Osteocyte (in vitro differentiated cells): ENCODE measurements around the gene SIDT2. TPM values are rescaled to one million over a fixed set of nuclear protein-coding genes. Genes with fewer than 3 reads are reported as not detected.

Experiments used
- DNase-seq: peaks from one replicate; pipeline ENCODE4 v3.0.0; 2021; ENCODE audit warnings: mixed read lengths; ENCODE audit not compliant: unreplicated experiment; ENCODE audit errors: extremely low spot score
- H3K27ac Mint-ChIP-seq: one replicate; pipeline ENCODE4 v1.8.0; 2021; ENCODE audit warnings: mild to moderate bottlenecking, mixed read lengths; ENCODE audit not compliant: unreplicated experiment
- H3K27me3 Mint-ChIP-seq: one replicate; pipeline ENCODE4 v1.8.0; 2021; ENCODE audit warnings: mixed read lengths; ENCODE audit not compliant: unreplicated experiment
- H3K36me3 Mint-ChIP-seq: one replicate; pipeline ENCODE4 v1.8.0; 2021; ENCODE audit warnings: mixed read lengths; ENCODE audit not compliant: unreplicated experiment
- H3K4me1 Mint-ChIP-seq: one replicate; pipeline ENCODE4 v1.8.0; 2021; ENCODE audit warnings: mixed read lengths; ENCODE audit not compliant: unreplicated experiment
- H3K4me3 Mint-ChIP-seq: one replicate; pipeline ENCODE4 v1.8.0; 2021; ENCODE audit warnings: mild to moderate bottlenecking, moderate library complexity, mixed read lengths; ENCODE audit not compliant: unreplicated experiment
- H3K9me3 Mint-ChIP-seq: one replicate; pipeline ENCODE4 v1.8.0; 2021; ENCODE audit warnings: mixed read lengths; ENCODE audit not compliant: unreplicated experiment
- total RNA-seq: library from RNA; stranded (reverse); gene quantifications from 2 replicates; pipeline ENCODE4 v1.2.1, GENCODE V29; 2021
- TF ChIP-seq, protein P1 (sequence below): fragments of 200-600 bp; sonication (generic); IDR thresholded peaks from 2 replicates; pipeline ENCODE4 v1.5.0; 2021; ENCODE audit warnings: antibody characterized with exemption, mild to moderate bottlenecking, moderate library complexity

The SIDT2 gene
- total RNA-seq, 1 donor from 2014 or later: 67.3 TPM

GRCh38 chr11:117143390-117143789, 35.2 kb upstream of the SIDT2 start:
- Mint-ChIP-seq H3K27ac (peak overlapping the region; percentile 95), H3K27me3 (peaks cover 7% of the 10 kb centered on the region), H3K4me3 (peak overlapping the region; percentile 96), H3K36me3 (peaks cover 10% of the 10 kb centered on the region), H3K4me1 (peaks cover 31% of the 10 kb centered on the region), H3K9me3 (no peaks in the 10 kb centered on the region)
- TF ChIP-seq, protein P1, sequence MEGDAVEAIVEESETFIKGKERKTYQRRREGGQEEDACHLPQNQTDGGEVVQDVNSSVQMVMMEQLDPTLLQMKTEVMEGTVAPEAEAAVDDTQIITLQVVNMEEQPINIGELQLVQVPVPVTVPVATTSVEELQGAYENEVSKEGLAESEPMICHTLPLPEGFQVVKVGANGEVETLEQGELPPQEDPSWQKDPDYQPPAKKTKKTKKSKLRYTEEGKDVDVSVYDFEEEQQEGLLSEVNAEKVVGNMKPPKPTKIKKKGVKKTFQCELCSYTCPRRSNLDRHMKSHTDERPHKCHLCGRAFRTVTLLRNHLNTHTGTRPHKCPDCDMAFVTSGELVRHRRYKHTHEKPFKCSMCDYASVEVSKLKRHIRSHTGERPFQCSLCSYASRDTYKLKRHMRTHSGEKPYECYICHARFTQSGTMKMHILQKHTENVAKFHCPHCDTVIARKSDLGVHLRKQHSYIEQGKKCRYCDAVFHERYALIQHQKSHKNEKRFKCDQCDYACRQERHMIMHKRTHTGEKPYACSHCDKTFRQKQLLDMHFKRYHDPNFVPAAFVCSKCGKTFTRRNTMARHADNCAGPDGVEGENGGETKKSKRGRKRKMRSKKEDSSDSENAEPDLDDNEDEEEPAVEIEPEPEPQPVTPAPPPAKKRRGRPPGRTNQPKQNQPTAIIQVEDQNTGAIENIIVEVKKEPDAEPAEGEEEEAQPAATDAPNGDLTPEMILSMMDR: no peak
- no peak for DNase-seq

DNA sequence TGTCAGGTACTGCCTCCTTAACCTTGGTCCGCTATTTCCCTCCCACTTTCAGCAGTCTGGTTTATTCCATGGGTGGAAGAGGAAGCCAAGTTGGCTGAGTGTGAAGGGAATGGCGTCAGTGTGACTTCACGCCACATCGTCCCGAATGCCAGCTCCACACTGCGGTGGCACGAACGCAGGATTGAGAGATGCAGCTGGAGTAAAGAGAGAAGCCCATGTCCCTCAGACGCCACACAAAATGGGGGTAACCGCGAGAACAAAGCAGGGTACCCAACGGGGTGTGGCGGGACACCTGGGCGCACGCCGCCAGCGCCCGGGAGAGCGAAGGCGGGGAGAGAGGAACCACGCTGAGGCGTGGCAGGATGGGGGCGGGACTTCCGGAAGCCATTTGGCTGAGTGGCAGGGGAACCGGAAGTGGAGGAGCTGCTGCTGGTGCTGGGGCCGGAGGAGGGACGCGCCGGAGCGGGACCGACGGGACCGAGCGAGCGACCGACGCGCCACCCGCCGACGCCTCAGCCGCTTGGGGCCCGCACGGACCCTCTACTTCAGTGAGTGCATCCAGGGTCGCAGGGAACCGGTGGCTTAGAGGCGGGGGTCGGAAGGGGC, 34.6 kb upstream of the SIDT2 start, which contains the start of gene PAFAH1B2:
TSS of gene PAFAH1B2 (plus strand) at position 417 of the 606 bp plus-strand sequence. CDS start 8,161 bp downstream, outside the sequence.
- H3K27me3 Mint-ChIP-seq: peaks cover 7% of the 10 kb centered on the region
- peaks cover 32% of the 10 kb centered on the region for H3K4me1 Mint-ChIP-seq
- TF ChIP-seq, protein P1: no peak
- no peaks in the 10 kb centered on the region for H3K9me3 Mint-ChIP-seq
- H3K27ac Mint-ChIP-seq: peak within 1 kb of the TSS; percentile 95
- H3K36me3 Mint-ChIP-seq: peaks cover 10% of the 10 kb centered on the region
- peak; percentile 97 for DNase-seq
- peak within 1 kb of the TSS; percentile 96 for H3K4me3 Mint-ChIP-seq

DNA sequence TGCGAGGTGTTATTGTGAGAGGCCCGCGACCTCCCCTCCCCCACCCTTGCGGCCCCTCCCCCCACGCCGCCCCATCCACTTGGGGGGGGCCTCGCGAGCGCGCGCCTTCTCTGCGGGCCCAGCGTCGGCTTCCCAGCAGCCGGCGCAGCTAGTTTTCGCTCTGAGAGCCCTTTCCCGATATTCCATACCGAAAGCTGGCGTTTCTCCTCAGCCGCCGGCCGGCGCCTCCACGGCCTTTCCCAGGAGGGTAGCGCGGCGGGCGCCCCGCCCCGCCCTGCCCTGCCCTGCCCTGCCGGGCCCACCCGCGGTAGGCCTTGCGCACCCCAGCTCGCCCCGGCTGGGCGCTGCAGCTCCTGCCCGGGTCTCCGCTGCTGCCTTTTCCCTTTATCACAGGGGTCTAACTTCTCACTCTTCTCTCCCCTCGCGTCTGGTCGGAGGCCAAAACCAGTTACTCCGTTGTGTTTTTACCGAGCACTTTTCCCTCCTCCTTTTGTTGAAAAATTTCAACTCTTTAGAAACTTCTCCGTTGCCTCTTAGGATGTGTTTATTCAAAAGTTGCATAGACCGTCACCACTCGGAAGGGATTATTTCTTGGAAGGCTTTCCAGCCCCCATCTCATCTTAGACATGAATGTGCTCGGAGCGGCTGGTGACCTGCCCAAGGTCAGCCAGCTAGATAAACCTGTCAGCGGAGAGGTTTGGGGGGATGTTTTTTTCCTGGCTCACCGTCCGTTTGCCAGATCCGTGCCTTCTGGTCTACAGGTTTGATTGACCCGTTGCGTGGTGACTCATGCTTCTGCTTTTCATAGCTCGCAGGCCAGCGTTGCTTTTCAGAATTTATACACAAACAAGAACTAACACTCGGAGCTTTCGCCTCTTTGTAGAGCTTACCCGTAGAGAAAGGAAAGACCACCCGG, 33.8 kb upstream of the SIDT2 start:
- Mint-ChIP-seq H3K4me3 (peak overlapping the region; percentile 96), H3K27ac (peak overlapping the region; percentile 93), H3K4me1 (peaks cover 35% of the 10 kb centered on the region), H3K9me3 (no peaks in the 10 kb centered on the region), H3K36me3 (peaks cover 10% of the 10 kb centered on the region), H3K27me3 (peaks cover 5% of the 10 kb centered on the region)
- DNase-seq: no peak
- TF ChIP-seq, protein P1: no peak

DNA sequence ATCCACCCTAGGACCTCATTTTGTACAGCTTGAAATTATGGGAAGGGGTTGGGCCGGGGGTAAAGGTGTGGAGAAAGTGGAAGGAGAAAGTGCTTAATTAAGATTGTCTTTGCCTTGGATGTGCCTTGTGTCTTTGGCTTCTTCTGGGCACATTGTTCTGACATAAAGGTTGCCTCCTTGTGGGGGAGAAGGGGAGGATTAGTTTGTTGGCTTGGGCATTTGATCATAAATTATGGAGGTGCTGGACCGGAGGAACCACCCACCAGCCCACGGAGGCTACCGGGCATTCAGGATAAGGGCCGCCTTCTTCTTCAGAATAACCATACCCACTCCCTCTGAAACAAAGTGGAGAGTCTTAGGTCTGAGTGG, 33.2 kb upstream of the SIDT2 start:
- H3K27ac Mint-ChIP-seq: peak overlapping the region; percentile 93
- peak overlapping the region; percentile 96 for H3K4me3 Mint-ChIP-seq
- H3K36me3 Mint-ChIP-seq: peaks cover 11% of the 10 kb centered on the region
- no peak for DNase-seq
- H3K27me3 Mint-ChIP-seq: no peaks in the 10 kb centered on the region
- H3K4me1 Mint-ChIP-seq: peaks cover 41% of the 10 kb centered on the region
- TF ChIP-seq, protein P1: peak; percentile 30
- no peaks in the 10 kb centered on the region for H3K9me3 Mint-ChIP-seq

GRCh38 chr11:117146521-117146920, 32.0 kb upstream of the SIDT2 start:
- Mint-ChIP-seq H3K36me3 (peaks cover 13% of the 10 kb centered on the region), H3K4me1 (peaks cover 44% of the 10 kb centered on the region), H3K27me3 (no peaks in the 10 kb centered on the region), H3K4me3 (peak overlapping the region; percentile 96), H3K27ac (peak overlapping the region; percentile 93), H3K9me3 (no peaks in the 10 kb centered on the region)
- no peak for DNase-seq
- TF ChIP-seq, protein P1: no peak
